IPS-18a (cell line): ENCODE results near the gene GLRX2.

Experiments
- H3K27ac ChIP-seq: one replicate; pipeline ENCODE4 v1.5.1; 2013; ENCODE audit warnings: low read length
- H3K27me3 ChIP-seq: one replicate; pipeline ENCODE4 v1.6.1; 2013; ENCODE audit warnings: mild to moderate bottlenecking, low read length; ENCODE audit not compliant: control insufficient read depth, insufficient read depth
- H3K36me3 ChIP-seq: one replicate; pipeline ENCODE4 v1.6.1; 2013; ENCODE audit warnings: low read depth, low read length; ENCODE audit not compliant: control insufficient read depth
- H3K4me1 ChIP-seq: one replicate; pipeline ENCODE4 v1.6.1; 2013; ENCODE audit warnings: low read depth, low read length; ENCODE audit not compliant: control insufficient read depth
- H3K4me3 ChIP-seq: one replicate; pipeline ENCODE4 v1.5.1; 2013; ENCODE audit warnings: low read length
- H3K9ac ChIP-seq: one replicate; pipeline ENCODE4 v1.6.1; 2013; ENCODE audit warnings: mild to moderate bottlenecking, low read length, moderate library complexity
- H3K9me3 ChIP-seq: one replicate; pipeline ENCODE4 v1.6.1; 2013; ENCODE audit warnings: low read depth, low read length; ENCODE audit not compliant: control insufficient read depth

Gene GLRX2, protein sequence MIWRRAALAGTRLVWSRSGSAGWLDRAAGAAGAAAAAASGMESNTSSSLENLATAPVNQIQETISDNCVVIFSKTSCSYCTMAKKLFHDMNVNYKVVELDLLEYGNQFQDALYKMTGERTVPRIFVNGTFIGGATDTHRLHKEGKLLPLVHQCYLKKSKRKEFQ

GRCh38 chr1:193104907-193105820, at the start of gene GLRX2:
Gene GLRX2, minus strand, starts transcription at chr1:193105414. Its CDS starts 32 bp downstream, at chr1:193105382.
- no peaks in the 10 kb centered on the region for H3K36me3 ChIP-seq
- H3K27ac ChIP-seq: peak within 1 kb of the TSS; percentile 67
- no peaks in the 10 kb centered on the region for H3K4me1 ChIP-seq
- H3K27me3 ChIP-seq: peaks cover 16% of the 10 kb centered on the region
- no peaks in the 10 kb centered on the region for H3K9me3 ChIP-seq
- peak within 1 kb of the TSS; percentile 90 for H3K4me3 ChIP-seq
- peak within 1 kb of the TSS; percentile 63 for H3K9ac ChIP-seq

DNA sequence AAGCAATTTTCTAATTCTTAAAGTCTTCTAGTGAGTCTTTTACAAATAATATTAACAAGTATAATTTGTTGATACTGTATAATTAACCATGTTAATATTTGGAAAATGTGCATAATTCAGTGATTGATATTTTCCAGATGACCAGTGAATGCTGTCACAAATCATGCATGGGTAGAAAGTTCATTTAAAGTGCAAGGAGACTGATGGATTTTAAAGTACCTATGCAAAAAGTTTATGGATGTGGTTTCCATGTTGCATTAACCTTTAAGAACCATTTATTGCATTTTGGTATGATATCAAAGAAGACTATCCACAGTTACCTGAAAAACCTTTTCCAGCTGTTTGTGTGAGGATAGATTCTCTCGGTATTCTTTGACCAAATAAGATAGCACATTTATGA, 39.8 kb upstream of the GLRX2 start:
- Histone ChIP-seq H3K27me3 (no peaks in the 10 kb centered on the region), H3K4me1 (no peaks in the 10 kb centered on the region), H3K36me3 (peaks cover 62% of the 10 kb centered on the region), H3K27ac (no peak overlapping the region), H3K9me3 (no peaks in the 10 kb centered on the region), H3K4me3 (no peak overlapping the region), H3K9ac (no peak overlapping the region)

GRCh38 chr1:193144361-193144938, 39.2 kb upstream of the GLRX2 start:
- no peak overlapping the region for H3K4me3 ChIP-seq
- peaks cover 62% of the 10 kb centered on the region for H3K36me3 ChIP-seq
- H3K27ac ChIP-seq: no peak overlapping the region
- H3K9ac ChIP-seq: no peak overlapping the region
- H3K27me3 ChIP-seq: no peaks in the 10 kb centered on the region
- no peaks in the 10 kb centered on the region for H3K4me1 ChIP-seq
- H3K9me3 ChIP-seq: no peaks in the 10 kb centered on the region

- Histone ChIP-seq H3K27me3 (no peaks in the 10 kb centered on the region), H3K4me3 (no peak overlapping the region), H3K27ac (no peak overlapping the region), H3K36me3 (peaks cover 58% of the 10 kb centered on the region), H3K4me1 (no peaks in the 10 kb centered on the region), H3K9ac (no peak overlapping the region), H3K9me3 (no peaks in the 10 kb centered on the region)
These were observed 38.1 kb upstream of the GLRX2 start for GRCh38 chr1:193143285-193143684.

DNA sequence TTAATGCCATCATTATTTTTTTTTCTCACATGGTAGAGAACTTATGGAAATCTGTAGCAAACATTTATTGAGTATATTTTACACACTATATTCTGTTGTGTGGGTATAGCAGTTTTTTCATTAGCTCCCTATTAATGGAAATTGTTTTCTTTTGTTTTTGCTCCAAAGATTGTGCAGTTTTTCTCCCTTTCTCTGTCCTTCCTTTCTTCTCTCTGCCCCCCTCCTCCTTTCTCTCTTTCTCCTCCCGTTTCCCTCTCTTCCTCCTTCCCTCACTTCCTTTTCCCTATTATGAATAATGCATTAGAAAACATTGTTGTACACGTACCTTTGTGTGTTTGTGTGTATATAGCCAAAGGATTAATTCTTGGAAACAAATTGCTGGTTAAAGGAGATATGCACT, 37.2 kb upstream of the GLRX2 start:
- no peak overlapping the region for H3K27ac ChIP-seq
- H3K4me1 ChIP-seq: no peaks in the 10 kb centered on the region
- no peak overlapping the region for H3K4me3 ChIP-seq
- peaks cover 54% of the 10 kb centered on the region for H3K36me3 ChIP-seq
- H3K27me3 ChIP-seq: no peaks in the 10 kb centered on the region
- H3K9me3 ChIP-seq: no peaks in the 10 kb centered on the region
- H3K9ac ChIP-seq: no peak overlapping the region

- no peaks in the 10 kb centered on the region for H3K9me3 ChIP-seq
- no peaks in the 10 kb centered on the region for H3K4me1 ChIP-seq
- no peaks in the 10 kb centered on the region for H3K27me3 ChIP-seq
- no peak overlapping the region for H3K4me3 ChIP-seq
- H3K9ac ChIP-seq: no peak overlapping the region
- peaks cover 60% of the 10 kb centered on the region for H3K36me3 ChIP-seq
- H3K27ac ChIP-seq: peak overlapping the region; percentile 37
These were observed 36.6 kb upstream of the GLRX2 start for GRCh38 chr1:193141804-193142203.

DNA sequence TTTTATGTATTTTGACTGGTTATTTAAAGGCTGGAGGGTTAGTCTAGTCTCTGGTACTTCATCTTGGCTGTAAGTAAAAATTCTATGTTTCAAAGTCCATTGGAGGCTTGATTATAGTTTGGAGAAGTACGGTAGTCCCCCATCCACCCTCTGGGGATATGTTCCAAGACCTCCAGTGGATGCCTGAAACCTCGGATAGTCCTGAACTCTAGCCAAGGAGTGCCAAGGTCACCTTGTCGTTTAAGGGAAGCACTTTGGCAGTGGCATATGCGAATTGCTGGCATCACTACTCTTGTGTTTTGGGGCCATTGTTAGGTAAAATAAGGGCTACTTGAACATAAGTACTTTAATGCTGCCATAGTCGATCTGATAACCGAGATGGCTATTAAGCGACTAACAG, 35.0 kb upstream of the GLRX2 start:
- Histone ChIP-seq H3K9ac (no peak overlapping the region), H3K36me3 (peaks cover 65% of the 10 kb centered on the region), H3K4me1 (no peaks in the 10 kb centered on the region), H3K27ac (no peak overlapping the region), H3K27me3 (no peaks in the 10 kb centered on the region), H3K9me3 (no peaks in the 10 kb centered on the region), H3K4me3 (no peak overlapping the region)

DNA sequence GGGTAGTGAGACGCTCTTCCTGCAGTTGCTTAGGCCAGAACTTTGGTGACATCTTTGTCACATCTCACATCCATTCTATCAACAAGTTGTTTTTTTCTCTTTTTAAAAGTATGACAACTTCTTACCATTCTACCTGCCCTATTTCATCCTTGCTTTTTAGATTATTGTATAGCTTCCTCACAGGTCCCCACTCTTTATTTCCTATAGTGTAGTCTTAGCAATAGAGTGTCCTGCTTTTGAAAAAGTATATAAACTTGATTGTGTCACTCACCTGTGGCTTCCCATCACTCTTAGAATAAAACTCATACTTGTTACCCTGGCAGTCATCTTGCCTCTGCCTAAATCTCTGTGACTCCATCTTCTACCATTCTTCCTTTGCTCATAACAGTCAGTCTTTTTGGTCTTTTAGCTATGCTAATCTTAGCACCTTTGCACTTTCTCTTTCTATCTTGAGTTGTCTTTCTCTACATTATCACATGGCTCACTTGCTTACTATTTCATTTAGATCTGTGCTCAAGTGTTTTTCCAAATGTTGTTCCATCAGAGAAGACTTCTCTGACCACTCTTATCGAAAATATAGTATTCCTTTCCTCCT, 26.1 kb upstream of the GLRX2 start:
- H3K9me3 ChIP-seq: no peaks in the 10 kb centered on the region
- no peaks in the 10 kb centered on the region for H3K4me1 ChIP-seq
- no peak overlapping the region for H3K27ac ChIP-seq
- no peaks in the 10 kb centered on the region for H3K27me3 ChIP-seq
- no peak overlapping the region for H3K9ac ChIP-seq
- peaks cover 50% of the 10 kb centered on the region for H3K36me3 ChIP-seq
- H3K4me3 ChIP-seq: no peak overlapping the region

GRCh38 chr1:193125369-193125768, 20.2 kb upstream of the GLRX2 start:
- Histone ChIP-seq H3K9me3 (no peaks in the 10 kb centered on the region), H3K27ac (no peak overlapping the region), H3K36me3 (peaks cover 23% of the 10 kb centered on the region)

DNA sequence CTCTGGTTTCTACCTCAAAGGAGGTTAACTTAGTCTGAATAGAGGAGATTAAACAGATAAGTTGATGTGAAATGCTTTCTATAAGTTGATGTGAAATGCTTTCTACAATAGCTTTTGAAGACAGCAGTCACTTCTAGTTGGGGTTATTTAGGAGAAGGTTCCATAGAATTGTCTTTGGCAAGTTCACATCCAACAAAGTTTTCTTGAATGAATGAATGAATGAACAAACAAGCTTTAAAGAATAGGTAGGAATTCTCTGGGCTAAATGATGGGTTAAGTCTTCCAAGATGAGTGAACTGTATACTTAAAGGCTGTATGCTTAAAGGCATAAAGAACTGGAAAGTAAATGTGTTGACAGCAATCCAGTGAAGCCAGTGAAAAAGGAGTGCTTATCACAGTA, 18.5 kb upstream of the GLRX2 start:
- peaks cover 6% of the 10 kb centered on the region for H3K4me1 ChIP-seq
- no peak overlapping the region for H3K27ac ChIP-seq
- no peaks in the 10 kb centered on the region for H3K9me3 ChIP-seq
- H3K4me3 ChIP-seq: peak overlapping the region; percentile 91
- H3K36me3 ChIP-seq: peaks cover 14% of the 10 kb centered on the region
- no peak overlapping the region for H3K9ac ChIP-seq
- H3K27me3 ChIP-seq: peaks cover 11% of the 10 kb centered on the region

More at GRCh38 chr1:193125369-193125768, 20.2 kb upstream of the GLRX2 start:
- Histone ChIP-seq H3K4me1 (peaks cover 6% of the 10 kb centered on the region), H3K27me3 (peaks cover 9% of the 10 kb centered on the region), H3K4me3 (no peak overlapping the region), H3K9ac (no peak overlapping the region)
